Neural progenitor cell (in vitro differentiated cells): ENCODE results near the gene DMXL2. TPM values are rescaled to one million over a fixed set of nuclear protein-coding genes. Genes with fewer than 3 reads are reported as not detected.
A peak's percentile ranks its signal among the peaks of the same experiment; 100 is the strongest.

Source experiments
- DNase-seq: peaks from one replicate; pipeline ENCODE4 v3.0.0-alpha.2; 2016; ENCODE audit warnings: low spot score
- H2AFZ ChIP-seq: fragments of 200-600 bp; sonication (generic); replicated peaks from 2 replicates; pipeline ENCODE4 v1.6.1; 2016; ENCODE audit warnings: antibody characterized with exemption
- H3F3A ChIP-seq: fragments of 200-600 bp; sonication (generic); 2 replicates; pipeline ENCODE4 v1.6.1; 2016; ENCODE audit warnings: antibody characterized with exemption, low read depth
- H3K27ac ChIP-seq: fragments of 200-600 bp; sonication (generic); 2 replicates; pipeline ENCODE4 v1.5.1; 2016; ENCODE audit warnings: mild to moderate bottlenecking
- H3K27me3 ChIP-seq: fragments of 200-600 bp; sonication (generic); 2 replicates; pipeline ENCODE4 v1.6.1; 2016; ENCODE audit warnings: mild to moderate bottlenecking, moderate library complexity
- H3K36me3 ChIP-seq: fragments of 200-600 bp; sonication (generic); 2 replicates; pipeline ENCODE4 v1.5.1; 2016
- H3K4me1 ChIP-seq: fragments of 200-600 bp; sonication (generic); 2 replicates; pipeline ENCODE4 v1.6.1; 2016; ENCODE audit warnings: mixed run types
- H3K4me2 ChIP-seq: fragments of 200-600 bp; sonication (generic); 2 replicates; pipeline ENCODE4 v1.6.1; 2016
- H3K4me3 ChIP-seq: fragments of 200-600 bp; sonication (generic); 2 replicates; pipeline ENCODE4 v1.5.1; 2016
- H3K79me2 ChIP-seq: fragments of 200-600 bp; sonication (generic); 2 replicates; pipeline ENCODE4 v1.6.1; 2016; ENCODE audit warnings: low read depth
- H3K9ac ChIP-seq: fragments of 200-600 bp; sonication (generic); 2 replicates; pipeline ENCODE4 v1.6.1; 2016
- H3K9me3 ChIP-seq: fragments of 200-600 bp; sonication (generic); 2 replicates; pipeline ENCODE4 v1.5.1; 2016; ENCODE audit warnings: low read depth
- H4K20me1 ChIP-seq: fragments of 200-600 bp; sonication (generic); 2 replicates; pipeline ENCODE4 v1.6.1; 2016; ENCODE audit warnings: low read depth
- H3K27ac Mint-ChIP-seq: 3 replicates; pipeline ENCODE4 v1.8.0; 2021; ENCODE audit warnings: mixed read lengths
- H3K27me3 Mint-ChIP-seq: 2 replicates; pipeline ENCODE4 v1.8.0; 2022; ENCODE audit warnings: low read depth, mild to moderate bottlenecking, inconsistent platforms, moderate library complexity, mixed read lengths; ENCODE audit not compliant: insufficient read depth
- H3K36me3 Mint-ChIP-seq: 3 replicates; pipeline ENCODE4 v1.8.0; 2021; ENCODE audit warnings: mixed read lengths
- H3K4me1 Mint-ChIP-seq: 3 replicates; pipeline ENCODE4 v1.8.0; 2021; ENCODE audit warnings: mixed read lengths
- H3K4me3 Mint-ChIP-seq: 3 replicates; pipeline ENCODE4 v1.8.0; 2021; ENCODE audit warnings: mild to moderate bottlenecking, moderate library complexity, mixed read lengths
- H3K9me3 Mint-ChIP-seq: 3 replicates; pipeline ENCODE4 v1.8.0; 2020; ENCODE audit warnings: mixed read lengths
- CTCF ChIP-seq: fragments of 200-600 bp; sonication (generic); IDR thresholded peaks from 2 replicates; pipeline ENCODE4 v1.5.1; 2017; ENCODE audit warnings: antibody characterized with exemption, mild to moderate bottlenecking
- EZH2 ChIP-seq: fragments of 200-600 bp; sonication (generic); IDR thresholded peaks from 2 replicates; pipeline ENCODE4 v1.6.1; 2017; ENCODE audit warnings: antibody characterized with exemption, mild to moderate bottlenecking, moderate library complexity
- EZH2phosphoT487 ChIP-seq: fragments of 200-600 bp; sonication (generic); IDR thresholded peaks from 2 replicates; pipeline ENCODE4 v1.6.1; 2017; ENCODE audit warnings: antibody characterized with exemption
- total RNA-seq: library from RNA; depleted of rRNA; stranded (reverse); fragments of >200 nt; gene quantifications from 2 replicates; pipeline ENCODE4 v1.2.3, GENCODE V29; 2015; ENCODE audit warnings: low replicate concordance

Gene DMXL2
- total RNA-seq, 1 donor from 2014 or later, result 124 TPM

GRCh38 chr15:51620641-51621040 lies 1.9 kb downstream of the DMXL2 start:
- Mint-ChIP-seq H3K36me3 (peaks cover 6% of the 10 kb centered on the region), H3K27ac (no peak overlapping the region), H3K27me3 (peaks cover 3% of the 10 kb centered on the region), H3K9me3 (no peaks in the 10 kb centered on the region), H3K4me3 (peak overlapping the region; percentile 98), H3K4me1 (peaks cover 24% of the 10 kb centered on the region)
- Histone ChIP-seq H3K9me3 (no peaks in the 10 kb centered on the region), H3K4me1 (peaks cover 16% of the 10 kb centered on the region), H3K36me3 (no peaks in the 10 kb centered on the region), H3K27ac (no peak overlapping the region), H4K20me1 (no peaks in the 10 kb centered on the region), H2AFZ (no peak overlapping the region), H3K27me3 (peaks cover 14% of the 10 kb centered on the region), H3K4me3 (peak overlapping the region; percentile 96), H3K9ac (peak overlapping the region; percentile 23), H3F3A (peaks cover 14% of the 10 kb centered on the region), H3K79me2 (peaks cover 60% of the 10 kb centered on the region), H3K4me2 (peak overlapping the region; percentile 97)
- no peak for DNase-seq
- TF ChIP-seq EZH2phosphoT487, result no peak
- no peak for TF ChIP-seq EZH2
- TF ChIP-seq CTCF, result no peak

DNA sequence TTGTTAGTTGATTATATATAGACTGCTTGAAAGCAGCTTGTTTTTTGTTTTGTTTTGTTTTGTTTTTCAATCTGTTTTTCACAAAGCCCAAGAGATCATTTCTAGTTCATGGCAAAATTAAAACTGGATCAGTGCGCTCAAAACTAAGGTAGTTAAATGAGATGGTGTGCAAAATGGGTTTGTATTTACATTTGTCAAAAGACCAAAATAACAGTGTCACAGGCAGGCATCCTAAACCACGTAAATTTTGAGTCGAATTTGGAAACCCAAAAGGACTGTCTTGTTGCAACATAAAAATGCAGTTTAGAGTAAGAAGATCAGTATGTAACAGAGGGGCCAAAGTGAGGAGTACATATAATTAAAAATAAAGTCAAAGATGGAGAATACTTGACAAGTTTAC lies 2.4 kb downstream of the DMXL2 start:
- peaks cover 14% of the 10 kb centered on the region for H3F3A ChIP-seq
- no peaks in the 10 kb centered on the region for H3K9me3 ChIP-seq
- peaks cover 14% of the 10 kb centered on the region for H3K27me3 ChIP-seq
- DNase-seq, result no peak
- H3K27ac ChIP-seq, result no peak overlapping the region
- no peak overlapping the region for H3K27ac Mint-ChIP-seq
- H3K4me3 ChIP-seq, result no peak overlapping the region
- H3K4me2 ChIP-seq, result peak overlapping the region; percentile 97
- H3K4me3 Mint-ChIP-seq, result peak overlapping the region; percentile 98
- peaks cover 16% of the 10 kb centered on the region for H3K4me1 ChIP-seq
- H3K27me3 Mint-ChIP-seq, result peaks cover 3% of the 10 kb centered on the region
- no peak overlapping the region for H3K9ac ChIP-seq
- peaks cover 24% of the 10 kb centered on the region for H3K4me1 Mint-ChIP-seq
- no peak overlapping the region for H2AFZ ChIP-seq
- no peaks in the 10 kb centered on the region for H4K20me1 ChIP-seq
- H3K36me3 ChIP-seq, result no peaks in the 10 kb centered on the region
- H3K9me3 Mint-ChIP-seq, result no peaks in the 10 kb centered on the region
- TF ChIP-seq EZH2phosphoT487, result no peak
- no peak for TF ChIP-seq EZH2
- no peak for TF ChIP-seq CTCF
- H3K36me3 Mint-ChIP-seq, result peaks cover 10% of the 10 kb centered on the region
- peaks cover 61% of the 10 kb centered on the region for H3K79me2 ChIP-seq

- H3K9me3 Mint-ChIP-seq, result no peaks in the 10 kb centered on the region
- no peak overlapping the region for H3K4me3 Mint-ChIP-seq
These were observed 3.1 kb downstream of the DMXL2 start for GRCh38 chr15:51619331-51620035.

More at GRCh38 chr15:51619331-51620035, 3.1 kb downstream of the DMXL2 start:
- DNase-seq, result no peak
- peaks cover 61% of the 10 kb centered on the region for H3K79me2 ChIP-seq
- no peak overlapping the region for H2AFZ ChIP-seq
- Mint-ChIP-seq H3K27ac (no peak overlapping the region), H3K27me3 (peaks cover 3% of the 10 kb centered on the region), H3K4me1 (peaks cover 24% of the 10 kb centered on the region), H3K36me3 (peaks cover 14% of the 10 kb centered on the region)
- H3F3A ChIP-seq, result peaks cover 14% of the 10 kb centered on the region
- peaks cover 16% of the 10 kb centered on the region for H3K4me1 ChIP-seq
- no peaks in the 10 kb centered on the region for H3K36me3 ChIP-seq
- no peaks in the 10 kb centered on the region for H3K9me3 ChIP-seq
- H3K27ac ChIP-seq, result no peak overlapping the region
- H3K9ac ChIP-seq, result no peak overlapping the region
- H3K4me2 ChIP-seq, result no peak overlapping the region
- no peak overlapping the region for H3K4me3 ChIP-seq
- H3K27me3 ChIP-seq, result peaks cover 14% of the 10 kb centered on the region
- no peaks in the 10 kb centered on the region for H4K20me1 ChIP-seq
- TF ChIP-seq CTCF, result no peak
- TF ChIP-seq EZH2, result no peak
- TF ChIP-seq EZH2phosphoT487, result no peak
